Prostate gland (tissue), 1 donor: ENCODE data around the gene ADCY1.

Experiments
- POLR2A ChIP-seq: fragments of 450-650 bp; IDR thresholded peaks from one replicate; pipeline ENCODE4 v1.6.1; 2016; ENCODE audit warnings: antibody characterized with exemption, mild to moderate bottlenecking
- POLR2AphosphoS5 ChIP-seq: sonication (generic); formaldehyde crosslinking; IDR thresholded peaks from one replicate; pipeline ENCODE4 v1.6.1; 2017; ENCODE audit warnings: antibody characterized with exemption

DNA sequence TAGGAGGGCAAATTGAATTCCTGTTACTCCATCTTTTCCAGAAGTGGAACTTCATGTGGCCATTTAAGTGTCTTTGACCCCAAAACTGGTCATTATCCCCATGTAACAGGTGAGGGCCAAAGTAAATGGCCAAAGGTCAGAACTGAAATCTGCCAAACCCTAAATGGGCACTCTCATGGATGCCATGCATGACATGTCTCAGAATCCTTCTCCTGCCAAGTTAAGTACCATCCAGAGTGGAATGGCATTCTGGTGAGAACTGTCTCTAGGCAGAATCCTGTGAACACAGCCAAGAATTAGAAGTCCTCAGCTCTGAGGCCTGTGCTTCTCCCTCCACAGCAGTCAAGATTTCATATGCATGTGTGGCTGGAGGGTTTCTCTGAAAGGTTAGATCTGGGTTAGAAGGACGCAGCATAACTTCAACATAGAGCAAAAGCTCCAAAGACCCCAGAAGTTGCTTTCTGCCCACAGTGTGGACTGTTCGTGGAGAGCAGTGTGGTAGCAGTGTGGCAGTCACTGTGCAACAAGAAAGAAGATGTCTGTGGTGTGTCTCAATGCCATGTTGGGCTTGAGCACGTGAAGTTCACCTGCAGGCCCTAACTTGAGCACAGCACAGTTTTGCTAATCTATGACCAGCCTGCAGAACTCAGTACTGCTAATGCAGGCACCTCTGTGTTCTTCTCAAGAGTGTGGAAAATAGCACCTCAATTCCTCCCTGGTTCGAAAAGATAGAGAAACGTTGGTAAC, 121.3 kb downstream of the ADCY1 start:
- TF ChIP-seq POLR2A (no peak), POLR2AphosphoS5 (no peak)
